LNCaP clone FGC (cell line): ENCODE data around the gene PTGES3L.

ENCODE experiments used
- DNase-seq: peaks from one replicate; pipeline ENCODE4 v3.0.0-alpha.2; 2011; ENCODE audit warnings: low read depth
- H3K4me3 ChIP-seq: 2 replicates; pipeline ENCODE4 v1.5.1; 2011; ENCODE audit warnings: mild to moderate bottlenecking, low read depth, low read length, control low read depth
- TF ChIP-seq, protein P1 (sequence below): IDR thresholded peaks from 2 replicates; pipeline ENCODE4 v1.5.1; 2012; ENCODE audit warnings: mild to moderate bottlenecking; ENCODE audit not compliant: control insufficient read depth, insufficient read depth; ENCODE audit errors: extremely low read depth

The PTGES3L gene

GRCh38 chr17:42971589-42971988 lies 8.3 kb downstream of the PTGES3L start:
- TF ChIP-seq, protein P1, sequence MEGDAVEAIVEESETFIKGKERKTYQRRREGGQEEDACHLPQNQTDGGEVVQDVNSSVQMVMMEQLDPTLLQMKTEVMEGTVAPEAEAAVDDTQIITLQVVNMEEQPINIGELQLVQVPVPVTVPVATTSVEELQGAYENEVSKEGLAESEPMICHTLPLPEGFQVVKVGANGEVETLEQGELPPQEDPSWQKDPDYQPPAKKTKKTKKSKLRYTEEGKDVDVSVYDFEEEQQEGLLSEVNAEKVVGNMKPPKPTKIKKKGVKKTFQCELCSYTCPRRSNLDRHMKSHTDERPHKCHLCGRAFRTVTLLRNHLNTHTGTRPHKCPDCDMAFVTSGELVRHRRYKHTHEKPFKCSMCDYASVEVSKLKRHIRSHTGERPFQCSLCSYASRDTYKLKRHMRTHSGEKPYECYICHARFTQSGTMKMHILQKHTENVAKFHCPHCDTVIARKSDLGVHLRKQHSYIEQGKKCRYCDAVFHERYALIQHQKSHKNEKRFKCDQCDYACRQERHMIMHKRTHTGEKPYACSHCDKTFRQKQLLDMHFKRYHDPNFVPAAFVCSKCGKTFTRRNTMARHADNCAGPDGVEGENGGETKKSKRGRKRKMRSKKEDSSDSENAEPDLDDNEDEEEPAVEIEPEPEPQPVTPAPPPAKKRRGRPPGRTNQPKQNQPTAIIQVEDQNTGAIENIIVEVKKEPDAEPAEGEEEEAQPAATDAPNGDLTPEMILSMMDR = no peak
- H3K4me3 ChIP-seq = no peak overlapping the region
- no peak for DNase-seq

GRCh38 chr17:42969001-42969581 lies 10.8 kb downstream of the PTGES3L start:
- no peak overlapping the region for H3K4me3 ChIP-seq
- no peak for DNase-seq
- TF ChIP-seq, protein P1 = no peak

GRCh38 chr17:42967925-42968324 lies 12.0 kb downstream of the PTGES3L start:
- TF ChIP-seq, protein P1 = no peak
- no peak for DNase-seq

GRCh38 chr17:42964161-42964932 lies 15.5 kb downstream of the PTGES3L start, which contains the start of gene AARSD1:
Gene AARSD1 (minus strand): TSS chr17:42964454. CDS start chr17:42964440, 14 bp downstream.
- TF ChIP-seq, protein P1 = no peak
- DNase-seq = peak; percentile 89
- peak within 1 kb of the TSS; percentile 89 for H3K4me3 ChIP-seq

More at GRCh38 chr17:42967925-42968324, 12.0 kb downstream of the PTGES3L start:
- no peak overlapping the region for H3K4me3 ChIP-seq

- no peak overlapping the region for H3K4me3 ChIP-seq
- peak; percentile 76 for DNase-seq
- TF ChIP-seq, protein P1 = no peak
Measured at GRCh38 chr17:42953669-42954068, 26.2 kb downstream of the PTGES3L start.

- TF ChIP-seq, protein P1 = no peak
- no peak overlapping the region for H3K4me3 ChIP-seq
- DNase-seq = no peak
Measured at GRCh38 chr17:42950044-42950783, 29.7 kb downstream of the PTGES3L start.
